Muscle layer of duodenum (tissue), 2 donors: Measurements from ENCODE around the gene NUFIP2.
"Not testable (repeated sequence)": the region's sequence is repeated elsewhere in the genome, so short reads cannot be mapped to it uniquely, and the experiment has no call there.

Experiments used
- H3K27ac ChIP-seq: one replicate; pipeline ENCODE4 v1.7.0; 2013; ENCODE audit warnings: mild to moderate bottlenecking, low read length
- H3K27me3 ChIP-seq: one replicate; pipeline ENCODE4 v1.7.0; 2013; ENCODE audit warnings: low read depth, mild to moderate bottlenecking, control low read depth, low read length
- H3K36me3 ChIP-seq, 2 donors: one replicate each; pipeline ENCODE4 v1.7.0; 2013; ENCODE audit warnings: low read length in 2 of 2, control low read depth in 1 of 2, mild to moderate bottlenecking in 1 of 2; ENCODE audit not compliant: insufficient read depth in 2 of 2, control insufficient read depth in 1 of 2
- H3K4me1 ChIP-seq, 2 donors: one replicate each; pipeline ENCODE4 v1.7.0; 2013; ENCODE audit warnings: low read length in 2 of 2, mild to moderate bottlenecking in 2 of 2, control low read depth in 1 of 2, moderate library complexity in 1 of 2; ENCODE audit not compliant: insufficient read depth in 2 of 2, control insufficient read depth in 1 of 2
- H3K4me3 ChIP-seq, 2 donors: one replicate each; pipeline ENCODE4 v1.7.0; 2013; ENCODE audit warnings: low read length in 2 of 2, low read depth in 1 of 2, mild to moderate bottlenecking in 1 of 2
- H3K9me3 ChIP-seq, 2 donors: one replicate each; pipeline ENCODE4 v1.7.0; 2013; ENCODE audit warnings: low read length in 2 of 2, control low read depth in 1 of 2, mild to moderate bottlenecking in 1 of 2; ENCODE audit not compliant: control insufficient read depth in 1 of 2
- donor health status: healthy.

Gene NUFIP2, protein sequence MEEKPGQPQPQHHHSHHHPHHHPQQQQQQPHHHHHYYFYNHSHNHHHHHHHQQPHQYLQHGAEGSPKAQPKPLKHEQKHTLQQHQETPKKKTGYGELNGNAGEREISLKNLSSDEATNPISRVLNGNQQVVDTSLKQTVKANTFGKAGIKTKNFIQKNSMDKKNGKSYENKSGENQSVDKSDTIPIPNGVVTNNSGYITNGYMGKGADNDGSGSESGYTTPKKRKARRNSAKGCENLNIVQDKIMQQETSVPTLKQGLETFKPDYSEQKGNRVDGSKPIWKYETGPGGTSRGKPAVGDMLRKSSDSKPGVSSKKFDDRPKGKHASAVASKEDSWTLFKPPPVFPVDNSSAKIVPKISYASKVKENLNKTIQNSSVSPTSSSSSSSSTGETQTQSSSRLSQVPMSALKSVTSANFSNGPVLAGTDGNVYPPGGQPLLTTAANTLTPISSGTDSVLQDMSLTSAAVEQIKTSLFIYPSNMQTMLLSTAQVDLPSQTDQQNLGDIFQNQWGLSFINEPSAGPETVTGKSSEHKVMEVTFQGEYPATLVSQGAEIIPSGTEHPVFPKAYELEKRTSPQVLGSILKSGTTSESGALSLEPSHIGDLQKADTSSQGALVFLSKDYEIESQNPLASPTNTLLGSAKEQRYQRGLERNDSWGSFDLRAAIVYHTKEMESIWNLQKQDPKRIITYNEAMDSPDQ

DNA sequence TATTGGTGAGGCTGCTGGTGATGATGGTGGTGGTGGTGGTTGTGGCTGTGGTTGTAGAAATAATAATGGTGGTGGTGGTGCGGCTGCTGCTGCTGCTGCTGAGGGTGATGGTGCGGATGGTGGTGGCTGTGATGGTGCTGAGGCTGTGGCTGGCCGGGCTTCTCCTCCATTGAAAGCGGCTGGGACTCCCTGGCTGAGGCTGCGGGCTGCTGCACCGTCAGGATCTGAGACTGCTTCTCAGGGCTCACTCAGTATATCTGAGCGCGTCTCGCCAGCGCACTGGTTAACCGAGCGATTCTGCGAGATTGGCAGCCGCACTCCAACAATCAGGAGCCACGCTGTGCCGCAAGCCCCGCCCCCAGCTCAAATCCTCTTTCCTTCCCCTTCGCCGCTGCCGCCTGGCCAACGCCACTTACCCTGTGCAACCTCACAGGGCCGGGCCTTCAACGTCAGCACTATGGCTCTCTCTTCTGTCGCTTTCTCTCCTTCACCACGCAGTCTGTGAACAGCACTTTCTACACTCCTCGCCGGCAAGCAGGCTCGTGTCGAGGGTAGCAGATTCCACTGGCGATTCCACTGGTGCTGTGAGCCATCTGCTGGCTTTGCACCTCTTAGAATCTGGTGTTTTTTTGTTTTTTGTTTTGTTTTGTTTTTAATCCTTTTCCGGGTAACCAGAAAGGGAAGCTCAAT is at the start of gene NUFIP2:
TSS of gene NUFIP2 (minus strand) at position 259 of the 690 bp plus-strand sequence. CDS start at position 170, 89 bp downstream.
- Histone ChIP-seq H3K4me1 (peaks cover 5 to 31% of the 10 kb centered on the region in 2 donors), H3K36me3 (peaks cover 0 to 8% of the 10 kb centered on the region in 2 donors), H3K9me3 (no peaks in the 10 kb centered on the region), H3K4me3 (peak within 1 kb of the TSS; percentile 77 to 80), H3K27ac (peak within 1 kb of the TSS; percentile 99), H3K27me3 (no peaks in the 10 kb centered on the region)

DNA sequence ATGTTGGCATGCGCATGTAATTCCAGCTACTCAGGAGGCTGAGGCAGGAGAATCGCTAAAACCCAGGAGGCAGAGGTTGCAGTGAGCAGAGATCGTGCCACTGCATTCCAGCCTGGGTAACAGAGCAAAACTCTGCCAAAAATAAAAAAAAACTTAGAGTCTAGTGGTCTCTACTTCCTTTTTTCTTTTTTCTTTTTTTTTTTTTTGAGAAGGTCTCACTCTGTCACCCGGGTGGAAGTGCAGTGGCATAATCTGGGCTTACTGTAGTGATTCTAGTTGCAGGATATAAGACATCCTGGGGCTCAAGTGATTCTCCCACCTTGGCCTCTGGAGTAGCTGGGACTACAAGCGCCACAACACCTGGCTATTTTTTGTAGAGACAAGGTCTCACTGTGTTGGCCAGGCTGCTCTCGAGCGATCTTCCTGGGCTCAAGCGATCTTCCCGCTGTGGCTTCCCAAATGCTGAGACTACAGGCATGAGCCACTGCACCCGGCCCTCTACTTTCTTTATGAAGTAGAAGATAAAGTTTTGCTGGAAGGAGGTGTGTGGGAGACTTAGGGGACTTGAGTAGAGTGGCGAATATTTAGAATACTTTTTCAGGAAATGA is 48.3 kb upstream of the NUFIP2 start:
- Histone ChIP-seq H3K4me3 (no peak overlapping the region), H3K36me3 (no peaks in the 10 kb centered on the region), H3K27ac (no peak overlapping the region), H3K9me3 (no peaks in the 10 kb centered on the region), H3K4me1 (no peaks in the 10 kb centered on the region), H3K27me3 (no peaks in the 10 kb centered on the region)

DNA sequence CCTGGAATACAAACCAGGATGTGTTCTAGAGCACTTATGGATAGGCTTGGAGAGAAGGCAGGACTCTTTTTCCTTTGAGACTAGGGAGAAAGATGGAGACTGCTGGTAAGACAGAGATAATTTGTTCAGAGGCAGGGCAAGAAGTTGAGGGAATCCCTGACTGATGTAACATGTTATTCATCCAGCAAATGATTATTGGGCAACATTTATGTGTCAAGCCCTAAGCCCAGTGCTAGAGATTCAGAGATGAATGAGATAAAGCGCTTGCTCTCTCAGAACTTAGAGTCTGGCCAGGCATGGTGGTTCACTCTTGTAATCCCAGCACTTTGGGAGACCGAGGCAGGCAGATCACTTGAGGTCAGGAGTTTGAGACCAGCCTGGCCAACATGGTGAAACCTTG is 47.8 kb upstream of the NUFIP2 start:
- no peak overlapping the region for H3K27ac ChIP-seq
- no peaks in the 10 kb centered on the region for H3K36me3 ChIP-seq
- H3K27me3 ChIP-seq = no peaks in the 10 kb centered on the region
- no peaks in the 10 kb centered on the region for H3K4me1 ChIP-seq
- H3K4me3 ChIP-seq = no peak overlapping the region
- no peaks in the 10 kb centered on the region for H3K9me3 ChIP-seq

DNA sequence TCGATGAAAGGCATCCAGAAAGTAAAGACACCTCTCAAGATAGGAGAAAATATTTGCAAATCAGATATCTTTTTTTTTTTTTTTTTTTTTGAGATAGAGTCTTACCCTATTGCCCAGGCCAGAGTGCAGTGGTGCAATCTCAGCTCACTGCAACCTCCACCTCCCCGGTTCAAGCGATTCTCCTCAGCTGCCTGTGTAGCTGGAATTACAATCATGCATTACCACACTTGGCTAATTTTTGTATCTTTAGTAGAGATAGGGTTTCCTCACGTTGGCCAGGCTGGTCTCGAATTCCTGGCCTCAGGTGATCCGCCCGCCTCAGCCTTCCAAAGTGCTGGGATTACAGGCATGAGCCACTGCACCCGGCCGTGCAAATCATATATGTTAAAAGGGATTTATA is 45.1 kb upstream of the NUFIP2 start:
- H3K9me3 ChIP-seq, H3K27ac ChIP-seq, H3K36me3 ChIP-seq, H3K27me3 ChIP-seq, H3K4me3 ChIP-seq, H3K4me1 ChIP-seq: not testable (repeated sequence)

DNA sequence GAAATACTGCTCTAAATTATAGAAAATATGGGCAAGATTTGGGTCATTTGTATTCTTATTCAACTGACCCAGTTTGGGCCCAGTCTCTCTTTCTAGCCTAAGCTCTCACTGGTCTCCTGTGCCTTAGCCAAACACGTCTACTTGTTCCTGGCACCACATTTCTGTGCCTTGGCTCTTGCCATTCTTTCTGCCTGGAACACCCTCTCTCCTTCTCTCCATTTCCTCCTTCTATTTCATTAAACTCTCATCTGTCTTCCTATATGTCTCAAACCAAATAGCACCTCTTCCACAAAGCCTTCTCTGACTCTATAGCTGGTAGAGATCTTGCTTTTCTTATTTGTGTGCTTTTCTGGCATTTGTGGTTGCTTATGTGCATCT is 37.7 kb upstream of the NUFIP2 start:
- H3K36me3 ChIP-seq = no peaks in the 10 kb centered on the region
- H3K4me1 ChIP-seq = no peaks in the 10 kb centered on the region
- no peak overlapping the region for H3K4me3 ChIP-seq
- no peaks in the 10 kb centered on the region for H3K27me3 ChIP-seq
- no peaks in the 10 kb centered on the region for H3K9me3 ChIP-seq
- no peak overlapping the region for H3K27ac ChIP-seq

DNA sequence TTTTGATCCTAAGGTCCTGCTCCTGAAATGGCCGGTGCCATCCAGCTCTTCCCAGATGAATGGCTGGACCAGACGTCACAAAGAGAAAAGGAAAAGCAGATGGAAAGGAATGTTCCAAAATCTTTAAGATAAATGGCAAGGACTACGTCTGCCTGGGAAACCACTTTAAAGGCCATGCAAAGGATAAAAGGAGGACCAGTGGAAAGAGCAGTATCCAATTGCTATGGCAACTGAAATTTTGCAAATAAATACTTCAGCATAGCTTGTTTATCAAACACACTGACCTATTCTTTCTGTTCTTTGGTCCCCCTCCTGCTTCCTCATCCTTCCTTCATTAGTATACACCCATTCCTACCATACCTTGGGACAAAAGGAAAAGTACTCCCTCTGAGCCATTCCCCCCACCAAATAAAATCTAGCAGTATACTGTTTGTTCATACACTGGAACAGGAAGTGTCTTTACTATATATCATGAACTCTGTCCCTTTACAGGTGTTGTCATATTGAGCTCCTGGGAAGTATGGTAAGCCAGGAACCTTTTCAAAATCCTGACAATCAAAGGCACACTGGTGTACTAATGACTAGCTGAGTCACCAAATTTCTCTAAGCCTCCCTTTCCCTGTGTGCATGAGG is 37.2 kb upstream of the NUFIP2 start:
- H3K4me3 ChIP-seq = no peak overlapping the region
- no peaks in the 10 kb centered on the region for H3K9me3 ChIP-seq
- H3K4me1 ChIP-seq = no peaks in the 10 kb centered on the region
- no peaks in the 10 kb centered on the region for H3K27me3 ChIP-seq
- no peak overlapping the region for H3K27ac ChIP-seq
- H3K36me3 ChIP-seq = no peaks in the 10 kb centered on the region

DNA sequence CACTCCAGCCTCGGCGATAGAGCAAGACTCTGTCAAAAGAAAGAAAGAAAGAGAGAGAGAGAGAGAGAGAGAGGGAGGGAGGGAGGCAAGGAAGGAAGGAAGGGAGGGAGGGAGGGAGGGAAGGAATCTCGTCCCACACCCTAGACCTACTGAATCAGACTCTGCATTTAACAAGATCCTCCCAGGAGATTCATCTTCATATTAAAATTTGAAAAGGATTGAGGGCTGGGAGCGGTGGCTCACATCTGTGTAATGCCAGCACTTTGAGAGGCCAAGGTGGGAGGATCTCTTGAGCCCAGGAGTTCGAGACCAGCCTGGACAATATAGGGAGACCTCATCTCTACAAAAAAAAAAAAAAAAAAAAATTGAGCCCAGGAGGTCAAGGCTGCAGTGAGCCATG is 33.5 kb upstream of the NUFIP2 start:
- H3K36me3 ChIP-seq = no peaks in the 10 kb centered on the region
- no peaks in the 10 kb centered on the region for H3K4me1 ChIP-seq
- no peak overlapping the region for H3K4me3 ChIP-seq
- H3K27me3 ChIP-seq = no peaks in the 10 kb centered on the region
- no peaks in the 10 kb centered on the region for H3K9me3 ChIP-seq
- no peak overlapping the region for H3K27ac ChIP-seq

DNA sequence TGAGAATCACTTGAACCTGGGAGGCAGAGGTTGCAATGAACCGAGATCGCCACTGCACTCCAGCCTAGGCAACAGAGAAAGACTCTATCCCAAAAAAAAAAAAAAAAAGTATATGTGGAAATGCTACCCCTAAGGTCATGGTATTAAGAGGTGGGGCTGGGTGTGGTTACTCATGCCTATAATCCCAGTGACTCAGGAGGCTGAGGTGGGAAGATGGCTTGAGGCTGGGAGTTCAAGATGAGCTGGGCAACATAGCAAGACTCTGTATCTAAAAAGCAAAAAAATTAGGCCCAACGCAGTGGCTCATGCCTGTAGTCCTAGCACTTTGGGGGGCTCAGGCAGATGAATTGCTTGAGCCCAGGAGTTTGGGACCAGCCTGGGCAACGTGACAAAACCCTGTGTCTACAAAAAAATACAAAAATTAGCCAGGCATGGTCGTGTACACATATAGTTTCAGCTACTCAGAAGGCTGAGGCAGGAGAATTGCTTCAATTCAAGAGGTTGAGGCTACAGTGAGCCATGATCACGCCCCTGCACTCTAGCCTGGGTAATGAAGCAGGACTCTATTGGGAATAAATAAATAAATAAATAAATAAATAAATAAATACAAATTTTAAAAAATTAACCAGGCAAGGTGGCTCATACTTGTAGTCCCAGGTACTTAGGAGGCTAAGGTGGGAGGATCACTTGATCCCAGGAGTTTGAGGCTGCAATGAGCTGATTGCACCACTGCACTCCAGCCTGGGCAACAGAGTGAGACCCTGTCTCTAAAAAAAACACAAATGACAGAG is 32.3 kb upstream of the NUFIP2 start:
- H3K9me3 ChIP-seq = no peaks in the 10 kb centered on the region
- no peaks in the 10 kb centered on the region for H3K36me3 ChIP-seq
- no peaks in the 10 kb centered on the region for H3K27me3 ChIP-seq
- no peaks in the 10 kb centered on the region for H3K4me1 ChIP-seq
- no peak overlapping the region for H3K27ac ChIP-seq
- H3K4me3 ChIP-seq = no peak overlapping the region

DNA sequence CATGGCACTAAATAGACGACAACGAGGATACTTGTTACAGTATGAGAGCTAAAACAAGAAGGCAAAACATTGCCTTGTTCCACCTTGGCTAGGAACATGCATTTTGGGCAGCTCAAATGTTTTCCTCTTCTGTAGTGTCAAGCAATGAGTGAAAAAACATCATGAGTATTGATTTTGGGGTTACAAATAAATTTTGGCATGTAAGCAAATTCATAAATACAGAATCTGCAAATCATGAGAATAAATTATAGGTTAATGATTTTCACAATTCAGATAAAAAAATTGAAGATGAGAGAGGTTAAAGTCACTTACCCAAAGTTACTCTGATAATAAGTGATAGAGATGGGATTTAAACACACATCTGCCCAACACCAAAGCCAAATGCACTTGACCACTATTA is 28.4 kb upstream of the NUFIP2 start:
- H3K4me3 ChIP-seq = no peak overlapping the region
- H3K27ac ChIP-seq = no peak overlapping the region
- H3K27me3 ChIP-seq = no peaks in the 10 kb centered on the region
- H3K4me1 ChIP-seq = no peaks in the 10 kb centered on the region
- H3K36me3 ChIP-seq = no peaks in the 10 kb centered on the region
- H3K9me3 ChIP-seq = no peaks in the 10 kb centered on the region

DNA sequence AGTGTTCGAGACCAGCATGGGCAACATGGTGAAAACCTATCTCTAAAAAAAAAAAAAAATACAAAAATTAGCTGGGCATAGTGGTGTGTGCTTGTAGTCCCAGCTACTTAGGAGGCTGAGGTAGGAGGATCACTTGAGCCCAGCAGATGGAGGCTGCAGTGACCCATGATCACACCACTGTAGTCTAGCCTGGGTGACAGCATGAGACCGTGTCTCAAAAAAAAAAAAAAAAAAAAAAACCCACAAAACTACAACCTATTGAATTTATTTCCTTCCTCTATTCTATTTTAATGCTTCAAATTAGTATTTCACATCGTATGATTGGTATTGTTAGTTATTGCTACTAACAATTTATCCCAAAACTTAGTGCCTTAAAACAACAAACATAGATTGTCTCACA is 9.4 kb upstream of the NUFIP2 start:
- Histone ChIP-seq H3K27me3 (no peaks in the 10 kb centered on the region), H3K4me1 (no peaks in the 10 kb centered on the region), H3K9me3 (no peaks in the 10 kb centered on the region), H3K36me3 (no peaks in the 10 kb centered on the region), H3K4me3 (no peak overlapping the region), H3K27ac (no peak overlapping the region)
